GM12875 (cell line): ENCODE results near the gene IMMT.

Experiments
- H3K4me3 ChIP-seq: one replicate; pipeline ENCODE4 v1.5.1; 2011; ENCODE audit warnings: low read depth, low read length, control low read depth
- TF ChIP-seq, protein P1 (sequence below): IDR thresholded peaks from 2 replicates; pipeline ENCODE4 v1.5.1; 2011; ENCODE audit warnings: low read depth, mild to moderate bottlenecking, control low read depth, inconsistent platforms, low read length, moderate library complexity, borderline replicate concordance; ENCODE audit not compliant: insufficient read depth

IMMT gene

DNA sequence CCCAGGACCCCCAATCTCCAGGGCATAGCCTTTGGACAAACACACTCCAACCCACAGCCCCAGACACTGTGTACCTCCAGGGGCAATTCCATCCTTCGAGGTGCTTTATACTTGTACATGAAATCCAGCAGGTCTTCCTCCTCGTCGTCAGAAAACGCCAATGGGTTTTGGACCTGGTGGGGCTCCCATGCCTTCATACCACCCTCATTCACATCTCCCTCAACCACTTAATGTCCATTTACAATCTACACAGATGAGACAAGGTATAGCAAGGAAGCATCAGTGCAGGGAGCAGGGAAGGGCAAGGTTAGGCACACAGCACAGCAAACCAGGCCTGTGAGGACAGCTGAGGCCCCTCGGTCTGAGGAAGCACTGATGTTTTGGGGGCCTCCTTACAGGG lies 24.6 kb upstream of the IMMT start:
- H3K4me3 ChIP-seq, result no peak overlapping the region
- TF ChIP-seq, protein P1, sequence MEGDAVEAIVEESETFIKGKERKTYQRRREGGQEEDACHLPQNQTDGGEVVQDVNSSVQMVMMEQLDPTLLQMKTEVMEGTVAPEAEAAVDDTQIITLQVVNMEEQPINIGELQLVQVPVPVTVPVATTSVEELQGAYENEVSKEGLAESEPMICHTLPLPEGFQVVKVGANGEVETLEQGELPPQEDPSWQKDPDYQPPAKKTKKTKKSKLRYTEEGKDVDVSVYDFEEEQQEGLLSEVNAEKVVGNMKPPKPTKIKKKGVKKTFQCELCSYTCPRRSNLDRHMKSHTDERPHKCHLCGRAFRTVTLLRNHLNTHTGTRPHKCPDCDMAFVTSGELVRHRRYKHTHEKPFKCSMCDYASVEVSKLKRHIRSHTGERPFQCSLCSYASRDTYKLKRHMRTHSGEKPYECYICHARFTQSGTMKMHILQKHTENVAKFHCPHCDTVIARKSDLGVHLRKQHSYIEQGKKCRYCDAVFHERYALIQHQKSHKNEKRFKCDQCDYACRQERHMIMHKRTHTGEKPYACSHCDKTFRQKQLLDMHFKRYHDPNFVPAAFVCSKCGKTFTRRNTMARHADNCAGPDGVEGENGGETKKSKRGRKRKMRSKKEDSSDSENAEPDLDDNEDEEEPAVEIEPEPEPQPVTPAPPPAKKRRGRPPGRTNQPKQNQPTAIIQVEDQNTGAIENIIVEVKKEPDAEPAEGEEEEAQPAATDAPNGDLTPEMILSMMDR, result no peak

DNA sequence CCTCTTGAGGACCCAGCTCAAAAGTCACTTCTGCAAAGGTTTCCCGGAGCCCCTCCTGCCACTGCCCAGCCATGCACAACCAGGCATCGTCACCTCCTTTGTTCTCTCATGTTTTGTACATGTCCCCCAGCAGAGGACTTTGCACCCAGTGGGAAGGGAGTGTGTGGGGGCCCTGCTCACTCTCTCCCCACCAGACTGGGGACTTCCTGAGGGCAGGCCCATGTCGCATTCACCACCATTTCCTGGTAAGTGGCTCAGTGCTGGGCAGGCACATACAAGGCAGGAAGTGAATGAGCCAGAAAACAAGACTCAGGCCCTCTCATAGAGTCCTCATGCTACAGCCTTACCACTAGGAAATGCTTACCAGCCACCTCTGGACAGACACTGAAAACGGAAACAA lies 22.9 kb upstream of the IMMT start:
- TF ChIP-seq, protein P1, result no peak
- H3K4me3 ChIP-seq, result no peak overlapping the region

GRCh38 chr2:86216575-86217555 lies 21.6 kb upstream of the IMMT start:
- no peak overlapping the region for H3K4me3 ChIP-seq

DNA sequence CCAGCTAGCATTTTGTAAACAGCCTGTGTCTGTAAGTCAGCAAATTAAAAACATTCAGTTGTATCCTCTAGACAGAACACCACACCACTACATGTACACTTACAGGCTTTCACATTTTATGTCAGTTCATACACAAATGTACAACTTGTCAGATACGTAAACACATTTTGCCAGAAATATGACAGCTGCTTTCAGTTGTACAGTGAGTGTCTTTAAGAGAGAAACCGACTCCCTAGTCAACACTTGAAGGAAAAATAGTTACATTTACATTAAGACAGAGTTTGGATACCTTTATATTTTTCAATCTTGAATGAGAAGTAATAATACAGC lies 19.2 kb upstream of the IMMT start:
- no peak overlapping the region for H3K4me3 ChIP-seq

More at GRCh38 chr2:86216575-86217555, 21.6 kb upstream of the IMMT start:
- TF ChIP-seq, protein P1, result no peak

DNA sequence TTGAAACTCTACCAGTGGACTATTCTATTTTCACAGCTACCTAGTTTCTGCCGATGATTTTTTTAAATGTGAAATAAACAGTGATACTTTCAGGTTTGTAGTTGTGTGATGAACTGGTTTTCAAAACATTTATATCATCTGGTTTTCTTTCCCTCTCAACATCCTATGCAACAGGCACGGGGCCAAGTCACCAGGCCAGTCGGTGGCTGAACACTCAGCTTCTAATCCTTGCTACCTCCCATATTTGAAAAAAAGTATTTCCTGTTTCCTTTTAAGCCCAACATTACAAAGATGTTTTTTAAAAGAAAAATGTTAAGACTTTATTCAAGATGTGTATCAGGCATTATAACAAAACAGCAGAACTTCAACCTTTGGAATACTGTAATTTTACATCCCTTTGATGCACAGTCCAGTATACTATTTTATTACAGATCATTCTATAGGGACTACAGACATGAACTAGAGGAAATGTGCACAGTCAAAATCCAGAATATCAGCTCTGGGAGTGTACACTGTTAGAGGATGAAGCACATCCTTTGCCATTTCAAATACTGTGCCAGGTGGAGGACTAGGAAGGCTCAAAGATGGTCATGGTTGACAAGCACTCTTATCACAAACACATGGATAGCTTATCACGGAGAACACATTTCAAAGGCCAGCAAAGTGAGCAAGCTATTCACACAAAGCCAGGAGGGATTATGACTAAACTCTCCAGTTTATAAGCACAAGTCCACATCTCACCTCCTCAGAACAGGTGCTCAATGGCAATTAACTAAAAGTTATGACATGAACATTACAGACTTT lies 18.6 kb upstream of the IMMT start:
- TF ChIP-seq, protein P1, result no peak
- no peak overlapping the region for H3K4me3 ChIP-seq

More for the DNA sequence above, 19.2 kb upstream of the IMMT start:
- TF ChIP-seq, protein P1, result no peak

DNA sequence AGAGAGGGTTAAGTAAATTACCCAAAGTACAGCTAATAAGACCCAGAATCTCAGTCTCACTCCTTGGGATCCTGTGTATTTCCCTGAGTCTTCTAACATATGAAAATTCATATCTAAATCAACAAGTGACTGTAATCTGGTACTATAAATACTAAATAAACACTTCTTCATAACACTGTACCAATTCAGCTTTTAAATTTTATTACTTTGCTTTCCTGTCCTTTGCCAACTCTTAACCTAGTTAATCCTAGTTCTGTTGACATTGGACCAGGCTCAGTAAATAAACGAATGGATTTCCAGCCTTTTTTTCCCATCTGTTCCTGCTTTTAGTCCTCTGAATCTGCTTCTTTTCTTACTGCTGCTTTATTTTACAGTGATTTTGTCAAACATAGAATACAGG lies 17.8 kb upstream of the IMMT start:
- H3K4me3 ChIP-seq, result no peak overlapping the region
- TF ChIP-seq, protein P1, result no peak

- no peak overlapping the region for H3K4me3 ChIP-seq
- TF ChIP-seq, protein P1, result no peak
Measured at GRCh38 chr2:86211796-86212188, 16.5 kb upstream of the IMMT start.
